HEK293T (cell line): ENCODE measurements around the gene SPTBN4.

Experiments
- FOXA1 ChIP-seq: fragments of 450-650 bp; IDR thresholded peaks from 2 replicates; pipeline ENCODE4 v1.6.1; 2016; ENCODE audit warnings: mild to moderate bottlenecking
- FOXK2 ChIP-seq: fragments of 450-650 bp; IDR thresholded peaks from 2 replicates; pipeline ENCODE4 v1.6.1; 2016; ENCODE audit warnings: mild to moderate bottlenecking
- FOXM1 ChIP-seq: fragments of 450-650 bp; IDR thresholded peaks from 2 replicates; pipeline ENCODE4 v1.6.1; 2017; ENCODE audit warnings: mild to moderate bottlenecking, borderline replicate concordance
- LEF1 ChIP-seq: fragments of 450-650 bp; IDR thresholded peaks from 2 replicates; pipeline ENCODE4 v1.6.1; 2017; ENCODE audit warnings: mild to moderate bottlenecking, borderline replicate concordance
- PKNOX1 ChIP-seq: fragments of 450-650 bp; IDR thresholded peaks from 2 replicates; pipeline ENCODE4 v1.6.1; 2016
- SP1 ChIP-seq: fragments of 450-650 bp; IDR thresholded peaks from 2 replicates; pipeline ENCODE4 v1.6.1; 2017
- ZNF384 ChIP-seq: fragments of 450-650 bp; IDR thresholded peaks from 2 replicates; pipeline ENCODE4 v1.6.1; 2016

GRCh38 chr19:40614622-40615411 is 148.0 kb downstream of the SPTBN4 start:
- TF ChIP-seq FOXM1 (peak; percentile 17; the same call in 1 of the 2 replicates), FOXK2 (no peak), PKNOX1 (no peak), SP1 (no peak), LEF1 (no peak), ZNF384 (no peak), FOXA1 (no peak)
